Stimulated activated memory B cell treated with anti-CD40 and anti-IgM and Interleukin-4, amounts not matched to agents 10 μg/mL and 1 μg/mL and 100 μg/mL, for 72 hours (primary cell): ENCODE measurements around the gene TMEM147.
A peak's percentile ranks its signal among the peaks of the same experiment; 100 is the strongest.

ENCODE experiments used
- ATAC-seq: fragments of 150-1000 bp; cut with Tn5 transposase; 2 replicates; pipeline ENCODE4 v1.10.0; 2021
- H3K27ac Mint-ChIP-seq: one replicate; pipeline ENCODE4 v1.8.0; 2022; ENCODE audit warnings: mild to moderate bottlenecking, mixed read lengths
- H3K27me3 Mint-ChIP-seq: one replicate; pipeline ENCODE4 v1.8.0; 2022; ENCODE audit warnings: mixed read lengths
- H3K36me3 Mint-ChIP-seq: one replicate; pipeline ENCODE4 v1.8.0; 2022; ENCODE audit warnings: mixed read lengths
- H3K4me1 Mint-ChIP-seq: one replicate; pipeline ENCODE4 v1.8.0; 2022; ENCODE audit warnings: mixed read lengths
- H3K4me3 Mint-ChIP-seq: one replicate; pipeline ENCODE4 v1.8.0; 2022; ENCODE audit warnings: mild to moderate bottlenecking, moderate library complexity, mixed read lengths
- H3K9me3 Mint-ChIP-seq: one replicate; pipeline ENCODE4 v1.8.0; 2022; ENCODE audit warnings: mixed read lengths

Gene TMEM147

GRCh38 chr19:35560271-35560670 is 14.8 kb downstream of the TMEM147 start:
- Mint-ChIP-seq H3K27ac (no peak overlapping the region), H3K4me1 (peaks cover 26% of the 10 kb centered on the region), H3K9me3 (no peaks in the 10 kb centered on the region), H3K4me3 (no peak overlapping the region), H3K36me3 (no peaks in the 10 kb centered on the region), H3K27me3 (peaks cover 79% of the 10 kb centered on the region)
- no peak for ATAC-seq

DNA sequence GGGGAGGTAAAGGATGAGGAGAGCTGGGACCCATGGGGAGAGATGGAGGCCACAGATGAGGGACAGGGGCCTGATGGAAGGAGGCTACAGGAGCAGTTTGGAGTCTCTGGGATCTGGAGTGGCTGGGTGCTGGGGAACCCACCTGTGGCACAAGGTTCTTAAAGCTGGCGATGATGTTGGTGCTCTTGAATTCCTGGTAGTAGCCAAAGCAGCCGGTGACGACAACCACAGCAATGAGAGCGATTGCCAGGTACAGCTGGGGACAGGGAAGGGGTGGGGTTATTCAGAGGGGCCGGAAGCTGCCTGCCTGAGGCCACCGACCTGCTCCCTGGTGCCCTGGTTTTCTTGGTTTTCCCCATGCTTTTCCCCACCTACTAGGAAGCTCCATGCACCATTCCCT is 15.3 kb downstream of the TMEM147 start:
- peaks cover 79% of the 10 kb centered on the region for H3K27me3 Mint-ChIP-seq
- no peaks in the 10 kb centered on the region for H3K9me3 Mint-ChIP-seq
- H3K4me3 Mint-ChIP-seq = no peak overlapping the region
- H3K4me1 Mint-ChIP-seq = peaks cover 26% of the 10 kb centered on the region
- H3K27ac Mint-ChIP-seq = no peak overlapping the region
- no peak for ATAC-seq
- H3K36me3 Mint-ChIP-seq = no peaks in the 10 kb centered on the region

- no peak overlapping the region for H3K27ac Mint-ChIP-seq
- H3K4me3 Mint-ChIP-seq = no peak overlapping the region
- H3K4me1 Mint-ChIP-seq = peaks cover 26% of the 10 kb centered on the region
Measured at GRCh38 chr19:35561436-35561835, 16.0 kb downstream of the TMEM147 start.

DNA sequence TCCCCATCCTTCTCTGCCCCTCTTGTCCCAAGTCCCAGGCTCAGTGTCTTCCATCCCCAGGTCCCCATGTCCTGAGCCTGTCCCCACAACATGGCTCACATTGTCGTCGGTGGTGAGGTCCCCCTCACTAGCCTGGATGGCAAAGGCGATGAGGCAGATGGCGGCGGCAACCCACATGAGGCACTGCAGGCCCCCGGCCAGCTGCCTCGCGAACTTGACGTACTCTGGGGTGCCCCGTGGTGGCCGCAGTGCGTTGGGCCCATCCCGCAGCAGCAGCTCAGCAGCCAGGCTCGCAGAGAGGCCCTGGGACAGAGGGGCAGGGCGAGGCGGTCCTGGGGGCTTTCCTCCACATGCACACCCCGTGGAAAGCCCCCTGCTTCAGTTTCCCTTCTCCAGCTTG is 16.9 kb downstream of the TMEM147 start:
- no peak for ATAC-seq
- Mint-ChIP-seq H3K27ac (no peak overlapping the region), H3K27me3 (peaks cover 65% of the 10 kb centered on the region), H3K9me3 (no peaks in the 10 kb centered on the region), H3K4me3 (no peak overlapping the region), H3K36me3 (no peaks in the 10 kb centered on the region), H3K4me1 (peaks cover 22% of the 10 kb centered on the region)

More at GRCh38 chr19:35561436-35561835, 16.0 kb downstream of the TMEM147 start:
- Mint-ChIP-seq H3K9me3 (no peaks in the 10 kb centered on the region), H3K36me3 (no peaks in the 10 kb centered on the region), H3K27me3 (peaks cover 72% of the 10 kb centered on the region)
- no peak for ATAC-seq

- H3K27me3 Mint-ChIP-seq = peaks cover 61% of the 10 kb centered on the region
- no peaks in the 10 kb centered on the region for H3K9me3 Mint-ChIP-seq
- no peak for ATAC-seq
Measured at GRCh38 chr19:35562776-35563175, 17.4 kb downstream of the TMEM147 start.

GRCh38 chr19:35563207-35563829 is 17.9 kb downstream of the TMEM147 start, which contains the start of gene ATP4A:
TSS of gene ATP4A (minus strand) at chr19:35563658. CDS start at chr19:35563629, 29 bp downstream.
- peaks cover 15% of the 10 kb centered on the region for H3K4me1 Mint-ChIP-seq
- H3K27me3 Mint-ChIP-seq = peaks cover 58% of the 10 kb centered on the region
- no peak within 1 kb of the TSS for H3K27ac Mint-ChIP-seq
- no peak within 1 kb of the TSS for H3K4me3 Mint-ChIP-seq
- ATAC-seq = no peak
- H3K9me3 Mint-ChIP-seq = no peaks in the 10 kb centered on the region
- no peaks in the 10 kb centered on the region for H3K36me3 Mint-ChIP-seq

More at GRCh38 chr19:35562776-35563175, 17.4 kb downstream of the TMEM147 start:
- Mint-ChIP-seq H3K4me3 (no peak overlapping the region), H3K36me3 (no peaks in the 10 kb centered on the region), H3K4me1 (peaks cover 18% of the 10 kb centered on the region), H3K27ac (no peak overlapping the region)

GRCh38 chr19:35565016-35565856 is 19.8 kb downstream of the TMEM147 start:
- Mint-ChIP-seq H3K36me3 (no peaks in the 10 kb centered on the region), H3K9me3 (no peaks in the 10 kb centered on the region), H3K27ac (no peak overlapping the region), H3K4me3 (no peak overlapping the region), H3K4me1 (peaks cover under 1% of the 10 kb centered on the region), H3K27me3 (peaks cover 61% of the 10 kb centered on the region)
- ATAC-seq = peak; percentile 28

DNA sequence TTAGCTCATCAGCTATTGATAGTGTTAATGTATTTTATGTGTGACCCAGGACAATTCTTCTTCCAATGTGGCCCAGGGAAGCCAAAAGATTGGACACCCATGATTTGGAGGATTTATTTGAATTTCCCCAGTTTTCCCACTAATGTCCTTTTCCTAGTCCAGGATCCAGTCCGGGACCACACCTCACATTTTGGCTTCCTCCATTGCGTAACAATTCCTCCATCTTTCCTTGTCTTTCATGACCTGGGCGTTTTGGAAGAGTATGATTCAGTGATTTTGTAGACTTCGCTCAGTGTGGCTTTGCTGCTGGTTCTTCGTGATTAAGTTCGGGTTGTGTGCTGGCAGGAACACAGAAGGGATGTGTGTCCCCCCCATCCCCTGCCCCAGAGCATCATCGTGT is 21.3 kb downstream of the TMEM147 start:
- H3K9me3 Mint-ChIP-seq = no peaks in the 10 kb centered on the region
- ATAC-seq = no peak
- H3K4me1 Mint-ChIP-seq = no peaks in the 10 kb centered on the region
- H3K4me3 Mint-ChIP-seq = no peak overlapping the region
- H3K27ac Mint-ChIP-seq = no peak overlapping the region
- H3K27me3 Mint-ChIP-seq = peaks cover 61% of the 10 kb centered on the region
- no peaks in the 10 kb centered on the region for H3K36me3 Mint-ChIP-seq

DNA sequence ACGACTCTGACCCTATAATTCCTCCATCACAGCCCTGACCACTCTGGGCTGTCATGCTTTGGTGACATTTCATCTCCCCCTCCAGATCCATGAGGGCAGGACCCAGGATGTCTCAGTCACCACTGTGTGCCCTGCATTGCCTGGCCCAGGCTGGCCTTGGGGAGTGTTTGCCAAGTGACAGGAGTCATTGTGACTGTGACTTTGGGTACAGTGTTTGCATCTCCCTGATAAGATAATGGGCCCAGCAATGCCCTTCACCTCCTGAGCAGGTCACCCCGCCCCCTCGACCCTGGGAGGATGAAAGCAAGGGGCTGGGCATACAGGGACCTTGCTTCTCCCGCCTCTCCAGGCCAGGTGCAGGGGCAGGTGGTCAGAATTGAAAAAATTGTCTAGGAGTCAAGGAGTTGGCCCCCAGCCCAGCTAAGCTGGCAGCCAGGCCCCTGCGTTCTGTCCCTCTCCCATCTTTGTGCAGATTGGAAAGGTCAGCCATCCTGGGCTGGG is 23.9 kb downstream of the TMEM147 start:
- Mint-ChIP-seq H3K4me3 (no peak overlapping the region), H3K4me1 (no peaks in the 10 kb centered on the region), H3K27ac (no peak overlapping the region), H3K9me3 (no peaks in the 10 kb centered on the region), H3K27me3 (peaks cover 43% of the 10 kb centered on the region), H3K36me3 (no peaks in the 10 kb centered on the region)
- ATAC-seq = no peak

- H3K4me1 Mint-ChIP-seq = no peaks in the 10 kb centered on the region
- peaks cover 8% of the 10 kb centered on the region for H3K9me3 Mint-ChIP-seq
- H3K36me3 Mint-ChIP-seq = peaks cover 9% of the 10 kb centered on the region
- H3K27ac Mint-ChIP-seq = no peak overlapping the region
- peaks cover 41% of the 10 kb centered on the region for H3K27me3 Mint-ChIP-seq
- ATAC-seq = no peak
- no peak overlapping the region for H3K4me3 Mint-ChIP-seq
Measured at GRCh38 chr19:35571406-35571965, 26.1 kb downstream of the TMEM147 start.

DNA sequence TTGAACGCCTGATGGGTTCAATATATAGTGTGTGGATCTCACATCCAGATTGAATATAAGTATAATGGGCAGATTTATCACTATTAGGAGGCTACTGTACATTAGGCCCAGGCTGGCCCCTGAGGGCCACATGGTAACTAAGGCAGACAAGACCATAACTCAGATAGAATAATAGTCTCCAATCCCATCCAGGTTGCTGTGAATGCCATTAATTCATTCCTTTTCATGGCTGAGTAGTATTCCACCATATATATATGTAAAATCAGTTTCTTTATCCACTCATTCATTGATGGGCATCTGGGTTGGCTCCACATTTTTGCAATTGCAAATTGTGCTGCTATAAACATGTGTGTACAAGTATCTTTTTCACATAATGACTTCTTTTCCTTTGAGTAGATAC is 32.5 kb downstream of the TMEM147 start:
- Mint-ChIP-seq H3K27ac (no peak overlapping the region), H3K9me3 (peaks cover 14% of the 10 kb centered on the region), H3K27me3 (peaks cover 18% of the 10 kb centered on the region), H3K4me1 (no peaks in the 10 kb centered on the region), H3K36me3 (peaks cover 15% of the 10 kb centered on the region), H3K4me3 (no peak overlapping the region)
- no peak for ATAC-seq

- Mint-ChIP-seq H3K4me1 (no peaks in the 10 kb centered on the region), H3K27ac (no peak overlapping the region), H3K9me3 (peaks cover 14% of the 10 kb centered on the region), H3K36me3 (peaks cover 15% of the 10 kb centered on the region), H3K4me3 (no peak overlapping the region), H3K27me3 (peaks cover 26% of the 10 kb centered on the region)
- ATAC-seq = no peak
Measured at GRCh38 chr19:35578707-35579106, 33.3 kb downstream of the TMEM147 start.

- H3K4me1 Mint-ChIP-seq = no peaks in the 10 kb centered on the region
- H3K9me3 Mint-ChIP-seq = no peaks in the 10 kb centered on the region
- H3K27me3 Mint-ChIP-seq = peaks cover 44% of the 10 kb centered on the region
- no peak for ATAC-seq
- no peak overlapping the region for H3K27ac Mint-ChIP-seq
- no peaks in the 10 kb centered on the region for H3K36me3 Mint-ChIP-seq
- no peak overlapping the region for H3K4me3 Mint-ChIP-seq
Measured at GRCh38 chr19:35582760-35583159, 37.3 kb downstream of the TMEM147 start.

- no peak within 1 kb of the TSS for H3K4me3 Mint-ChIP-seq
- no peak within 1 kb of the TSS for H3K27ac Mint-ChIP-seq
- H3K27me3 Mint-ChIP-seq = peaks cover 44% of the 10 kb centered on the region
- no peaks in the 10 kb centered on the region for H3K4me1 Mint-ChIP-seq
- ATAC-seq = no peak
- no peaks in the 10 kb centered on the region for H3K9me3 Mint-ChIP-seq
- H3K36me3 Mint-ChIP-seq = no peaks in the 10 kb centered on the region
Measured at GRCh38 chr19:35585848-35586247, 40.4 kb downstream of the TMEM147 start, which contains the start of gene PMIS2. TSS of gene PMIS2 (plus strand) at chr19:35586173. CDS start at chr19:35586260, 87 bp downstream.

DNA sequence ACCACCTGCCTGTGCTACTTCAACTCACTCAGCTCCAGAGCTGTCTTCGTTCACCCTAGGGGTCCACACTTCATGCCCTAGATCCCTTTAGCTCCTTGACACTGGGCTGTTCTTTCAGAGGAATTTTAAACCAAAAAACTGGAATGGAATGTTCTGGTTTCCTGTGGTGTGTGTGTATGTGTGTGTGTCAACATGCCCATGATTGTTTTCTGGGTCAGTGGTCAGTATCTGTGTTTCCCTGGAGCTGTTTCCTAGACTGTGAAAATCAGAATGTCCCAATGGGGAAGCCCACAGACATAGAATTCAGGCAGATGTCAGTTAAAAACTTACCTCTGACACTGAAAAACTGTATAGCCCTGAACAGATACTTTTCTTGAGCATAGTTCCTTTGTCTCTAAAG is 41.9 kb downstream of the TMEM147 start:
- Mint-ChIP-seq H3K4me1 (no peaks in the 10 kb centered on the region), H3K4me3 (no peak overlapping the region), H3K27me3 (peaks cover 44% of the 10 kb centered on the region), H3K27ac (no peak overlapping the region), H3K36me3 (no peaks in the 10 kb centered on the region), H3K9me3 (no peaks in the 10 kb centered on the region)
- no peak for ATAC-seq
